ENCODE results near the gene VRK1.

VRK1 gene

GRCh38 chr14:96799489-96800054 lies 2.4 kb downstream of the VRK1 start:
- no peaks in the 10 kb centered on the region for H3K4me1 ChIP-seq
- H3K36me3 ChIP-seq (ENCODE audit: control insufficient read depth, insufficient read depth, low read length): no peaks in the 10 kb centered on the region
- H2AFZ ChIP-seq: no peak overlapping the region
- peaks cover 16% of the 10 kb centered on the region for H3K79me2 ChIP-seq
- no peak overlapping the region for H3K4me3 ChIP-seq (ENCODE audit: low read depth, low read length)
- H3K9me3 ChIP-seq (ENCODE audit: control insufficient read depth, low read length): no peaks in the 10 kb centered on the region
- H3K27me3 ChIP-seq (ENCODE audit: control insufficient read depth, insufficient read depth, low read length): no peaks in the 10 kb centered on the region
- H3K27ac ChIP-seq: no peak overlapping the region
- no peak overlapping the region for H3K4me2 ChIP-seq (ENCODE audit: low read length)
- TF ChIP-seq CTCF (IDR thresholded peaks at IDR 0.05): no peak
- H3K9ac ChIP-seq: no peak overlapping the region

- no peak overlapping the region for H2AFZ ChIP-seq
- H3K9ac ChIP-seq: no peak overlapping the region
- no peaks in the 10 kb centered on the region for H3K36me3 ChIP-seq (ENCODE audit: control insufficient read depth, insufficient read depth, low read length)
- no peak for TF ChIP-seq CTCF (IDR thresholded peaks at IDR 0.05)
- H3K9me3 ChIP-seq (ENCODE audit: control insufficient read depth, low read length): no peaks in the 10 kb centered on the region
- H3K27ac ChIP-seq: no peak overlapping the region
- no peaks in the 10 kb centered on the region for H3K27me3 ChIP-seq (ENCODE audit: control insufficient read depth, insufficient read depth, low read length)
- no peak overlapping the region for H3K4me3 ChIP-seq (ENCODE audit: low read depth, low read length)
- H3K4me1 ChIP-seq: no peaks in the 10 kb centered on the region
- peaks cover 16% of the 10 kb centered on the region for H3K79me2 ChIP-seq
- H3K4me2 ChIP-seq (ENCODE audit: low read length): no peak overlapping the region
Measured at GRCh38 chr14:96801931-96802330, 4.7 kb downstream of the VRK1 start.

GRCh38 chr14:96802963-96803362 lies 5.8 kb downstream of the VRK1 start:
- H3K9me3 ChIP-seq (ENCODE audit: control insufficient read depth, low read length): no peaks in the 10 kb centered on the region
- peaks cover 16% of the 10 kb centered on the region for H3K79me2 ChIP-seq
- no peak for TF ChIP-seq CTCF (IDR thresholded peaks at IDR 0.05)
- no peak overlapping the region for H3K4me2 ChIP-seq (ENCODE audit: low read length)
- H3K4me3 ChIP-seq (ENCODE audit: low read depth, low read length): no peak overlapping the region
- no peaks in the 10 kb centered on the region for H3K36me3 ChIP-seq (ENCODE audit: control insufficient read depth, insufficient read depth, low read length)
- no peak overlapping the region for H3K27ac ChIP-seq
- no peak overlapping the region for H3K9ac ChIP-seq
- H2AFZ ChIP-seq: no peak overlapping the region
- H3K4me1 ChIP-seq: no peaks in the 10 kb centered on the region
- H3K27me3 ChIP-seq (ENCODE audit: control insufficient read depth, insufficient read depth, low read length): no peaks in the 10 kb centered on the region

GRCh38 chr14:96803958-96804357 lies 6.8 kb downstream of the VRK1 start:
- H3K9ac ChIP-seq: no peak overlapping the region
- H3K9me3 ChIP-seq (ENCODE audit: control insufficient read depth, low read length): no peaks in the 10 kb centered on the region
- H3K4me2 ChIP-seq (ENCODE audit: low read length): no peak overlapping the region
- no peak overlapping the region for H3K27ac ChIP-seq
- peaks cover 15% of the 10 kb centered on the region for H3K79me2 ChIP-seq
- no peaks in the 10 kb centered on the region for H3K27me3 ChIP-seq (ENCODE audit: control insufficient read depth, insufficient read depth, low read length)
- no peak for TF ChIP-seq CTCF (IDR thresholded peaks at IDR 0.05)
- no peak overlapping the region for H2AFZ ChIP-seq
- no peaks in the 10 kb centered on the region for H3K4me1 ChIP-seq
- H3K36me3 ChIP-seq (ENCODE audit: control insufficient read depth, insufficient read depth, low read length): no peaks in the 10 kb centered on the region
- no peak overlapping the region for H3K4me3 ChIP-seq (ENCODE audit: low read depth, low read length)

GRCh38 chr14:96804895-96805294 lies 7.7 kb downstream of the VRK1 start:
- no peak overlapping the region for H3K9ac ChIP-seq
- H3K79me2 ChIP-seq: peaks cover 11% of the 10 kb centered on the region
- no peaks in the 10 kb centered on the region for H3K4me1 ChIP-seq
- H3K27ac ChIP-seq: no peak overlapping the region
- no peak for TF ChIP-seq CTCF (IDR thresholded peaks at IDR 0.05)
- no peak overlapping the region for H2AFZ ChIP-seq
- H3K9me3 ChIP-seq (ENCODE audit: control insufficient read depth, low read length): no peaks in the 10 kb centered on the region
- H3K4me3 ChIP-seq (ENCODE audit: low read depth, low read length): no peak overlapping the region
- no peak overlapping the region for H3K4me2 ChIP-seq (ENCODE audit: low read length)
- H3K36me3 ChIP-seq (ENCODE audit: control insufficient read depth, insufficient read depth, low read length): no peaks in the 10 kb centered on the region
- no peaks in the 10 kb centered on the region for H3K27me3 ChIP-seq (ENCODE audit: control insufficient read depth, insufficient read depth, low read length)

Data from parathyroid adenoma (tissue), 2 donors.